HG03571 (cell line): ENCODE data around the gene HMMR.
"Not testable (repeated sequence)": the region's sequence is repeated elsewhere in the genome, so short reads cannot be mapped to it uniquely, and the experiment has no call there.

Experiments
- ATAC-seq: cut with Tn5 transposase; IDR thresholded peaks from one replicate; pipeline ENCODE4 v1.9.1; 2021; ENCODE audit not compliant: unreplicated experiment

Gene HMMR

DNA sequence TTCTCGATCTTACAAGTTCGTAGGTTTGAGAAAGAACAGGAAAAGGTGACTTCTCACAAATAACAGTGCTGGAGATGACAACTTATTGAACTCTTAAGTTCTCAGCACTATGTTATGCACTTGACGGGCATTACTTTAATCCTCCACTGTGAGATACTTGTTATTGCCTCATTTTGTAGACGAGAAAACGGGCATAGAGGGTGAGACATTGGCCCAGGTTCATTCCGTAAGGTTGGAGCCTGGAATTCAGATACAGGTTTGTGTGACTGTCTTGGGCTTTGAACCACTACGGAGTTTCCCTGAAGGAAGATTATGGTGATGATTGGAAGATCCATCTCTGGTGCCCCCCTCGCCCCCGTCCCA is 45.6 kb downstream of the HMMR start:
- peak; percentile 9 for ATAC-seq

DNA sequence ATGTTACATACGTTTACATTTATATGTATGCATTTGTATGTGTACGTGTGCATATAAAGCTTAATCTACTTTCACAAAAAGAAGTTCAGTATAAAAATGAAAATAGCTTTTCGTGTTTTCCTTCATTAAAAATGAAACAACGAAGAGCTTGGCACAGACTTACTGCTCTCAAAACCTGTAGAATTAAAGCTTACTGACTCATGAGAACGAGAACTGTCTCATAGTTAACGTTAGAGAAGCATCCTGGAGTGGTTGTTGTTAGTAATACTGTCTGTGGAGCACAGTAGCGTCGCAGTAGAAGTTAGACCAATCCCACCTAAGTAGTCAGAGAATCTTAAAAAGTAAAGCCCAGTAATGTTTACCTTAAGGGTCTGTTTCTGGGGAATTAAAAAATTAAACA is 46.3 kb downstream of the HMMR start:
- no peak for ATAC-seq

GRCh38 chr5:163508753-163509152 is 48.3 kb downstream of the HMMR start:
- ATAC-seq: no peak

DNA sequence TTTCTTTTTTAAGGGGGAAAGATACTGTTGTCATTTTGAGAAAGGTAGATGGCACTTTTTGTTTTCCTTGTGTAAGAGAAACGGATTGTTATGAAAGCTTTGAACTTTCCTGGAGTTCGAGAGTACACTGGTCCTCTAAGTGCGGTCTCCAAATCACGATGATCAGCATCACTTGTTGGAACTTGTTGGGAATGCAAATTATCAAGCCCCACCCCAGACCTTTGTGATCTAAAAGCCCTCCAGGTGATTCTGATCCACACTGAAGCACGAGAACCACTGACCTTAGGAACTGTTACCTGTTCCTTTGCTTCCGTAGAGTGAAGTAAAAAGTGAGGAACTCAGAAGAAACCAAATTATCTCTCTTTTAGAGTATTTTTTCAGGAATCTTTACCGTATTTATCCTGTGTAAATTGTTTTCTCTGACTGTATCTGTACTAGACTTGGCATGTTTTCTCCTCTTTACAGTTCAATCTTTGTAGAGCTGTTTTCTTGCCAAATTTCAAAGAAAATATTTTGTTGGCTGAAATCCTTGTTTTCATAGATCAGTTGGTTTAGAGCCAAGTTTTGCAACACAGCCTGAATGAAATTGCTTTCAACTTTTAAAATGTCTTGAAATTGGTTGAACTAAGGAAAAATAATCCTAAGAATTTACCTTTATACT is 49.0 kb downstream of the HMMR start:
- ATAC-seq: no peak

DNA sequence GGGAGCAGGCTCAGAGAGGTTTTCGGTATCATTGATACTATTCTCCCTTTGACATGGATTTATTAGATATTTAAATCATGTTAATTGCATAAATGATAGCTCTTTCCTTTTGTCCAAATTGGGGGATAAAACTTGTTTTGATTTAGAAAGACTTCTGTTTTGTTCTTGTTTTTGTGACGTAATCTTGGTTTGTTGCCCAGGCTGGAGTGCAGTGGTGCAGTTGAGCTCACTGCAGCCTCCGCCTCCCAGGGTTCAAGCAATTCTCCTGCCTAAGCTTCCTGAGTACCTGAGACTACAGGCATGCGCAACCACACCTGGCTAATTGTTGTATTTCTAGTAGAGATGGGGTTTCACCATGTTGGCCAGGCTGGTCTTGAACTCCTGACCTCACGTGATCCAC is 52.1 kb downstream of the HMMR start:
- ATAC-seq: no peak

DNA sequence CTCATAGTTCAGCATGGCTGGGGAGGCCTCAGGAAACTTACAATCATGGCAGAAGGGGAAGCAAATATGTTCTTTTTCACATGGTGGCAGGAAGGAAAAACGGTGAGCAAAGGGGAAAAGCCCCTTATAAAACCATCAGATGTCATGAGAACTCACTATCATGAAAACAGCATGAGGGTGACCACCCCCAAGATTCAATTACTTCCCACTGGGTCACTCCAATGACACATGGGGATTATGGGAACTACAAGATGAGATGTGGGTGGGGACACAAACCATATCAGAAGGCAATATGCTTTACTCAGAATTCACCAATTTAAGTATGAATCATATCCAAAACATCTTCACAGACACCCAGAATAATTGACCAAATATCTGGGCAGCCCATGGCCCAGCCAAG is 64.7 kb downstream of the HMMR start:
- ATAC-seq: no peak

GRCh38 chr5:163529698-163530097 is 69.3 kb downstream of the HMMR start:
- ATAC-seq: no peak

GRCh38 chr5:163531272-163531671 is 70.8 kb downstream of the HMMR start:
- no peak for ATAC-seq

DNA sequence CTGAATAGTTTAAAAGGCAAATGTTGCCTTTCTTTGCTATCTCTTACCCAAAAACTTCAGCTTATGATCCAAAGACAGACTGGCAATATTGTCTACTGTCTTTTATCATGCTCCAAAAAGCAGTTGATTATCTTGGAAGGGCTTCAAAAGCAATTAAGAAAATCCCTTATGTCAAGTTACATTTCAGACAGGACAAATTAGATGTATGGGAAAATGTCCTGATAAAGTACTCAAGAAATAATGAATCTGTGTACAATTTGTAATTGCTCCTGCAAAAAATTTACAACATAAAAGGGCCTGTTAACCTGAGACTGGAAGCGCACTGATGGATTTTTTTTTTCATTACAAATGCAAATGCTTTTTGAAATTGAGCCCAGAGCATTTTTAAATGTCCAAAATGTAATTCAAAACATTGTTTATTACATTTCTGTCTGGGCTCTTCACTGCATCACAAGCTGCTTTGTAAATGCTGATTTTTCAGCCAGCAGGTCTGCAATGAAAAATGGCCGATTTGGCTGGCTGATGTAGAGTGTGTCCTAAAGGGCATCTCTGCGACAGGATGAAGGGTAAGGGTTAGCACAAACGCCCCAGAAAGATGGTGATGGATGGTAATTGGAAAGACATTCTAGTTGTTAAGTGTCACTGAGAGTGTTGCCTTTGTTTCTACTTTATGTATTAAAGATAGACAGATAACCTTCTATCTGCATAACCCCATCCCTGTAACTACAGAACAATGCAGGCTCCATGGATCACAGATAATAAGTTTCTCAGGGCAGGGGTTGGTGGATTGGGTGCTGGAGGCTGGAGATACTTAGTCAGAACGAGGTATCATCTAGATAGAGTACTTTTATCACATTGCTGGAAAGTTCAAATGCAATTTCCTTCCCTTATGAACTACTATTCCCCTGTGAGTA is 72.0 kb downstream of the HMMR start:
- no peak for ATAC-seq

DNA sequence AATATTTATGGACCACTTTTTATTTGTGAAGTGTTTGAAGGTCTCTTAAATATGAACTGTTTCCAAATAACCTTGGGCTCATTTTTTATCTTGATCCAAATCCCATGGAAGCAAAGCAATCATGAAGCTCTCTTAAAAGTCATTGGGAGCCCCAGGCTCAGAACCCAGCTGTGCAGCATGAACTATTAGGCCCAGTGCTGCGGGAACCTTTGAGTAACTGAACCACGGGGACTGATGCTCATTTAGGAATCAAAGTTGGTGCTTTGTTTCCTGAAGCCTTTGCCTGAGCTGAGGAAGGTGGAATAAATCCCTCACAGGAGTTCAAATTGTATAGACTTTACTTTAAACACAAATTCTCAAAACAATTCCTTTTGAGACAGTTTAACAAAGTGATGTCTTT is 72.8 kb downstream of the HMMR start:
- ATAC-seq: no peak

GRCh38 chr5:163534492-163535094 is 74.2 kb downstream of the HMMR start:
- no peak for ATAC-seq

GRCh38 chr5:163535290-163535689 is 74.9 kb downstream of the HMMR start:
- no peak for ATAC-seq

DNA sequence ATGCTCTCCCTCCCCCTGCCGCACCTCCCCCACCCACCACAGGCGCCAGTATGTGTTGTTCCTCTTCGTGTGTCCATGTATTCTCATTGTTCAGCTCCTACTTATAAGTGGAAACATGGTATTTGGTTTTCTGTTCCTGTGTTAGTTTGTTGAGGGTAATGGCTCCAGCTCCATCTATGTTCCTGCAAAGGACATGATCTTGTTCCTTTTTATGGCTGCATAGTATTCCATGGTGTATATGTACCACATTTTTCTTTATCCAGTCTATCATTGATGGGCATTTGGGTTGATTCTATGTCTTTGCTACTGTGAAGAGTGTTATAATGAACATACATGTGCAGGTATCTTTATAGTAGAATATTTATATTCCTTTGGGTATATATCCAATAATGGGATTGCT is 76.0 kb downstream of the HMMR start:
- not testable (repeated sequence) for ATAC-seq

- no peak for ATAC-seq
Observed at GRCh38 chr5:163540696-163541095, 80.3 kb downstream of the HMMR start.
